ENCODE measurements around the gene COQ3. TPM values are rescaled to one million over a fixed set of nuclear protein-coding genes. Genes with fewer than 3 reads are reported as not detected.

Gene COQ3
- total RNA-seq, 4 donors from 2014 or later: 5.7 to 11.5 (median 9.0) TPM

GRCh38 chr6:99331531-99331930 lies 62.5 kb downstream of the COQ3 start:
- no peak for TF ChIP-seq CTCF (IDR thresholded peaks at IDR 0.05)
- no peak for TF ChIP-seq POLR2A (IDR thresholded peaks at IDR 0.05)
- Histone ChIP-seq H3K4me3 (no peak overlapping the region), H3K27me3 (no peaks in the 10 kb centered on the region), H3K9me3 (no peaks in the 10 kb centered on the region), H3K27ac (no peak overlapping the region), H3K4me1 (peaks cover 0 to 9% (median 3%) of the 10 kb centered on the region in 3 donors), H3K36me3 (no peaks in the 10 kb centered on the region)
- 61 to 71% methylated on average over 2 to 3 of the region's 3 CpGs for WGBS, 2 donors
- intact Hi-C loops (cut with DNase I): loop anchor here (10.0 kb wide), 1 partner anchor 93 kb away; the partner anchor contains the start of gene PNISR
- DNase-seq: no peak

DNA sequence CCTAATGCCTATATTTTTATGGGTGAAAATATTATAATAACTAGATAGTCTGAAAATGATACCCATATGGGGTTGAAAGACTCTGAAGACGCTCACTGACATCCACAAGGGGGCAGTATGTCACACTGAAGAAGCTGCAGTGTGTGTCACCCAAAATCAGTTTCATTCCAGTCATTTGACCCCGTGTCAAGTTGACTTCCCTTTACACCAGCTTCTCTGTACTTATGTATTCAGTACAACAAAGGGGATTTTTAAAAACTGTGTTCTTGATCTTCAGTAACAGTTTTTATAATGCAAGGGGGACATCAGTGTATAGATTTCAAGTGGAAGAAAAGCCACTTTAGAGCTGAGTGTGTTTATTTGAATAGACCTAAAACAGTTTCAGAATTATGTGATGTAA lies 63.8 kb downstream of the COQ3 start:
- intact Hi-C loops (cut with DNase I): loop anchor here (10.0 kb wide), 1 partner anchor 95 kb away; the partner anchor contains the start of gene PNISR
- H3K9me3 ChIP-seq: no peaks in the 10 kb centered on the region
- TF ChIP-seq POLR2A (IDR thresholded peaks at IDR 0.05) (no peak), CTCF (IDR thresholded peaks at IDR 0.05) (peak; percentile 46 to 72 (median 62))
- DNase-seq: no peak
- no peaks in the 10 kb centered on the region for H3K27me3 ChIP-seq
- no peak overlapping the region for H3K4me3 ChIP-seq
- peaks cover 0 to 6% (median 3%) of the 10 kb centered on the region in 3 donors for H3K4me1 ChIP-seq
- H3K27ac ChIP-seq: no peak overlapping the region
- H3K36me3 ChIP-seq: no peaks in the 10 kb centered on the region
- WGBS, 2 donors: 4 to 10% methylated on average over 2 of the region's 2 CpGs

- no peaks in the 10 kb centered on the region for H3K4me1 ChIP-seq
- no peaks in the 10 kb centered on the region for H3K9me3 ChIP-seq
- H3K27me3 ChIP-seq: no peaks in the 10 kb centered on the region
- no peak overlapping the region for H3K4me3 ChIP-seq
- TF ChIP-seq POLR2A (IDR thresholded peaks at IDR 0.05) (no peak), CTCF (IDR thresholded peaks at IDR 0.05) (no peak)
- intact Hi-C loops (cut with DNase I): no loop called here
- no peak overlapping the region for H3K27ac ChIP-seq
- H3K36me3 ChIP-seq: peaks cover 0 to 3% (median 0%) of the 10 kb centered on the region in 3 donors
- no peak for DNase-seq
These were observed 69.0 kb downstream of the COQ3 start for GRCh38 chr6:99324996-99325395.

Other genes starting within 250 kb of the COQ3 start
- 10 to 100 TPM in 1 of 4 donors, 1 to 10 TPM in 3; 1.3 to 10.7 (median 4.6) TPM for gene FAXC, start 44.5 kb downstream of the COQ3 start, total RNA-seq
- 100 to 1,000 TPM in 1 of 4 donors, 10 to 100 TPM in 3; 24.3 to 118 (median 47.4) TPM for gene PNISR, start 31.1 kb upstream of the COQ3 start, total RNA-seq
- 10 to 100 TPM in 1 of 4 donors, 1 to 10 TPM in 3; 5.2 to 13.7 (median 8.2) TPM for gene USP45, start 121.2 kb upstream of the COQ3 start, total RNA-seq
- gene CCNC, start 174.5 kb upstream of the COQ3 start, total RNA-seq: 10 to 100 TPM; 35.6 to 69.4 (median 67.1) TPM
- gene PRDM13, start 212.6 kb upstream of the COQ3 start, total RNA-seq: under 1 TPM in 1 of 4 donors, not detected in 3; 0.19 TPM